ENCODE results near the gene STARD3.

STARD3 gene

GRCh38 chr17:39639043-39639442 is 2.1 kb downstream of the STARD3 start:
- no peak for DNase-seq (ENCODE audit: low read depth in 2 of 2)

GRCh38 chr17:39639566-39640458 is 2.9 kb downstream of the STARD3 start:
- DNase-seq (ENCODE audit: low read depth in 2 of 2) = no peak

GRCh38 chr17:39640591-39641031 is 3.7 kb downstream of the STARD3 start:
- no peak for DNase-seq (ENCODE audit: low read depth in 2 of 2)

GRCh38 chr17:39641097-39641496 is 4.2 kb downstream of the STARD3 start:
- no peak for DNase-seq (ENCODE audit: low read depth in 2 of 2)

- DNase-seq (ENCODE audit: low read depth in 2 of 2) = no peak
Measured at GRCh38 chr17:39641883-39642282, 4.9 kb downstream of the STARD3 start.

- no peak for DNase-seq (ENCODE audit: low read depth in 2 of 2)
Measured at GRCh38 chr17:39642291-39643074, 5.5 kb downstream of the STARD3 start.

- DNase-seq (ENCODE audit: low read depth in 2 of 2) = no peak
Measured at GRCh38 chr17:39643271-39643670, 6.3 kb downstream of the STARD3 start.

- DNase-seq (ENCODE audit: low read depth in 2 of 2) = no peak
Measured at GRCh38 chr17:39647256-39647655, 10.3 kb downstream of the STARD3 start.

- DNase-seq (ENCODE audit: low read depth in 2 of 2) = peak; percentile 53 to 61
Measured at GRCh38 chr17:39648616-39649366, 11.8 kb downstream of the STARD3 start.

GRCh38 chr17:39650121-39650579 is 13.2 kb downstream of the STARD3 start:
- no peak for DNase-seq (ENCODE audit: low read depth in 2 of 2)

GRCh38 chr17:39651923-39652586 is 15.1 kb downstream of the STARD3 start:
- DNase-seq (ENCODE audit: low read depth in 2 of 2) = no peak

GRCh38 chr17:39652587-39653315 is 15.8 kb downstream of the STARD3 start:
- DNase-seq (ENCODE audit: low read depth in 2 of 2) = no peak

GRCh38 chr17:39653316-39653661 is 16.3 kb downstream of the STARD3 start:
- DNase-seq (ENCODE audit: low read depth in 2 of 2) = no peak

GRCh38 chr17:39653662-39654331 is 16.9 kb downstream of the STARD3 start:
- DNase-seq (ENCODE audit: low read depth in 2 of 2) = no peak

- DNase-seq (ENCODE audit: low read depth in 2 of 2) = no peak
Measured at GRCh38 chr17:39655105-39655504, 18.2 kb downstream of the STARD3 start.

- no peak for DNase-seq (ENCODE audit: low read depth in 2 of 2)
Measured at GRCh38 chr17:39658346-39658745, 21.4 kb downstream of the STARD3 start.

GRCh38 chr17:39658760-39659159 is 21.8 kb downstream of the STARD3 start:
- no peak for DNase-seq (ENCODE audit: low read depth in 2 of 2)

GRCh38 chr17:39659279-39660010 is 22.5 kb downstream of the STARD3 start:
- no peak for DNase-seq (ENCODE audit: low read depth in 2 of 2)

GRCh38 chr17:39660011-39660360 is 23.0 kb downstream of the STARD3 start:
- no peak for DNase-seq (ENCODE audit: low read depth in 2 of 2)

All from fibroblast of skin of left quadriceps (primary cell).